ENCODE measurements around the gene CKAP5.

The CKAP5 gene

DNA sequence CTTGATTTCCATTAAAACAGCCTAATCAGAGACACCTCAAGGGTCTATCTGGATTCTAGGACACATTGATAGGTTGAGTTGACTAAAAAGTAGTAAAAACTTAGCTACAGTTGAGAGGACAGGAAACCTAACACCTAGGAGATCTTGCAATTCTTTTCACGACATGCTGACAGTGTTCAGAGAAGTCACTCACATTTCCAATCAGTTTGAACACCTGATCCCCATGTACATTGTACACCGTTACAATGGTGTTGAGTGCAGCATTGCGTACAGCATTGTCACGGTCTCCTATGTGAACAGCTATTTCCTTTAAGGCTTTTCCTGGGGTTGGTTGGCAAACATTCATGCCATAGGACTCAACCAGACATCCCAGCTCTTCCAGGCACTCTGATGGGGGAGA lies 84.3 kb downstream of the CKAP5 start:
- Histone ChIP-seq H3K4me1 (ENCODE audit: control insufficient read depth, insufficient read depth, low read length) (no peaks in the 10 kb centered on the region), H3K27ac (ENCODE audit: extremely low read depth, low read depth, low read length) (no peak overlapping the region), H3K9me3 (ENCODE audit: control insufficient read depth, insufficient read depth, low read depth, low read length) (no peaks in the 10 kb centered on the region), H3K36me3 (ENCODE audit: control insufficient read depth in 2 of 2, insufficient read depth in 1 of 2, low read length in 2 of 2) (peaks cover 51 to 93% of the 10 kb centered on the region in 2 experiments), H3K4me3 (ENCODE audit: low read depth, low read length) (no peak overlapping the region)
- ChIA-PET CTCF (interaction anchor here (0.6 kb wide), 1 partner anchor 538 kb away, joined by 3 read pairs; no protein-coding TSS in a partner anchor), POLR2A (no interaction called here)
- TF ChIP-seq ZNF23 (tag by site-specific recombination; IDR thresholded peaks at IDR 0.05; ENCODE audit: borderline replicate concordance) = no peak
- no peak for TF ChIP-seq KLF16 (tag by site-specific recombination; IDR thresholded peaks at IDR 0.05)
- TF ChIP-seq, protein P1, sequence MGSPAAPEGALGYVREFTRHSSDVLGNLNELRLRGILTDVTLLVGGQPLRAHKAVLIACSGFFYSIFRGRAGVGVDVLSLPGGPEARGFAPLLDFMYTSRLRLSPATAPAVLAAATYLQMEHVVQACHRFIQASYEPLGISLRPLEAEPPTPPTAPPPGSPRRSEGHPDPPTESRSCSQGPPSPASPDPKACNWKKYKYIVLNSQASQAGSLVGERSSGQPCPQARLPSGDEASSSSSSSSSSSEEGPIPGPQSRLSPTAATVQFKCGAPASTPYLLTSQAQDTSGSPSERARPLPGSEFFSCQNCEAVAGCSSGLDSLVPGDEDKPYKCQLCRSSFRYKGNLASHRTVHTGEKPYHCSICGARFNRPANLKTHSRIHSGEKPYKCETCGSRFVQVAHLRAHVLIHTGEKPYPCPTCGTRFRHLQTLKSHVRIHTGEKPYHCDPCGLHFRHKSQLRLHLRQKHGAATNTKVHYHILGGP (tag by site-specific recombination; IDR thresholded peaks at IDR 0.05) = no peak
- TF ChIP-seq ZNF311 (tag by site-specific recombination; IDR thresholded peaks at IDR 0.05; ENCODE audit: borderline replicate concordance) = no peak
- TF ChIP-seq, protein P2, sequence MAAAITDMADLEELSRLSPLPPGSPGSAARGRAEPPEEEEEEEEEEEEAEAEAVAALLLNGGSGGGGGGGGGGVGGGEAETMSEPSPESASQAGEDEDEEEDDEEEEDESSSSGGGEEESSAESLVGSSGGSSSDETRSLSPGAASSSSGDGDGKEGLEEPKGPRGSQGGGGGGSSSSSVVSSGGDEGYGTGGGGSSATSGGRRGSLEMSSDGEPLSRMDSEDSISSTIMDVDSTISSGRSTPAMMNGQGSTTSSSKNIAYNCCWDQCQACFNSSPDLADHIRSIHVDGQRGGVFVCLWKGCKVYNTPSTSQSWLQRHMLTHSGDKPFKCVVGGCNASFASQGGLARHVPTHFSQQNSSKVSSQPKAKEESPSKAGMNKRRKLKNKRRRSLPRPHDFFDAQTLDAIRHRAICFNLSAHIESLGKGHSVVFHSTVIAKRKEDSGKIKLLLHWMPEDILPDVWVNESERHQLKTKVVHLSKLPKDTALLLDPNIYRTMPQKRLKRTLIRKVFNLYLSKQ (tag by site-specific recombination; IDR thresholded peaks at IDR 0.05; ENCODE audit: borderline replicate concordance) = no peak

- Histone ChIP-seq H3K9me3 (ENCODE audit: control insufficient read depth, insufficient read depth, low read depth, low read length) (no peaks in the 10 kb centered on the region), H3K4me3 (ENCODE audit: low read depth, low read length) (no peak overlapping the region), H3K27ac (ENCODE audit: extremely low read depth, low read depth, low read length) (no peak overlapping the region), H3K36me3 (ENCODE audit: control insufficient read depth in 2 of 2, insufficient read depth in 1 of 2, low read length in 2 of 2) (peaks cover 55 to 93% of the 10 kb centered on the region in 2 experiments), H3K4me1 (ENCODE audit: control insufficient read depth, insufficient read depth, low read length) (no peaks in the 10 kb centered on the region)
- CTCF ChIA-PET = no interaction called here
- TF ChIP-seq KLF1 (tag by site-specific recombination; IDR thresholded peaks at IDR 0.05) (no peak), ZNF214 (tag by site-specific recombination; IDR thresholded peaks at IDR 0.05; ENCODE audit: borderline replicate concordance) (no peak), ZNF549 (tag by site-specific recombination; IDR thresholded peaks at IDR 0.05) (no peak), REPIN1 (tag by site-specific recombination; IDR thresholded peaks at IDR 0.05; ENCODE audit: low read depth) (no peak), ZSCAN16 (tag by site-specific recombination; IDR thresholded peaks at IDR 0.05) (no peak), SP3 (tag by site-specific recombination; IDR thresholded peaks at IDR 0.05) (no peak)
- POLR2A ChIA-PET = no interaction called here
Measured at GRCh38 chr11:46760429-46761128, 85.5 kb downstream of the CKAP5 start.

DNA sequence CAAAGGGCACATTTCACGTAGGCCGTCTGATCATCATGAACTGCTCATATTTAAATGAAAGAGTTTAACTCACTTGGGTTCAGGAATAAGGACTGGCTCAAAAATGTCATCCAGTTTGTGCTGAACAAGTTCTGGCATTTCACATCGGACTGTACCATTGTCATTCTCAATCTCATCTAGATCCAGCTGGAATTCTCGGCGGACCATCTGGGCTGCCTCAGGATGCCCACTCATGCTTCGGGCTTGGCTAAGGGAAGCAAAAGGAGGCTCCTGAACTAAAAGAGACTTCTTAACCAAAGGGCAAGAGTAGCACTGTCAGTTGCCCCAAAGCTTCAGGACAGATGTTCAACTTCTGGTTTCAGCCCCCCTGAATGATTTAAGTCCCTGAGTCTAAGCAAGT lies 86.9 kb downstream of the CKAP5 start:
- ChIA-PET POLR2A (no interaction called here), CTCF (no interaction called here)
- no peaks in the 10 kb centered on the region for H3K4me1 ChIP-seq (ENCODE audit: control insufficient read depth, insufficient read depth, low read length)
- no peaks in the 10 kb centered on the region for H3K9me3 ChIP-seq (ENCODE audit: control insufficient read depth, insufficient read depth, low read depth, low read length)
- no peak overlapping the region for H3K4me3 ChIP-seq (ENCODE audit: low read depth, low read length)
- no peak overlapping the region for H3K27ac ChIP-seq (ENCODE audit: extremely low read depth, low read depth, low read length)
- TF ChIP-seq, protein P3, sequence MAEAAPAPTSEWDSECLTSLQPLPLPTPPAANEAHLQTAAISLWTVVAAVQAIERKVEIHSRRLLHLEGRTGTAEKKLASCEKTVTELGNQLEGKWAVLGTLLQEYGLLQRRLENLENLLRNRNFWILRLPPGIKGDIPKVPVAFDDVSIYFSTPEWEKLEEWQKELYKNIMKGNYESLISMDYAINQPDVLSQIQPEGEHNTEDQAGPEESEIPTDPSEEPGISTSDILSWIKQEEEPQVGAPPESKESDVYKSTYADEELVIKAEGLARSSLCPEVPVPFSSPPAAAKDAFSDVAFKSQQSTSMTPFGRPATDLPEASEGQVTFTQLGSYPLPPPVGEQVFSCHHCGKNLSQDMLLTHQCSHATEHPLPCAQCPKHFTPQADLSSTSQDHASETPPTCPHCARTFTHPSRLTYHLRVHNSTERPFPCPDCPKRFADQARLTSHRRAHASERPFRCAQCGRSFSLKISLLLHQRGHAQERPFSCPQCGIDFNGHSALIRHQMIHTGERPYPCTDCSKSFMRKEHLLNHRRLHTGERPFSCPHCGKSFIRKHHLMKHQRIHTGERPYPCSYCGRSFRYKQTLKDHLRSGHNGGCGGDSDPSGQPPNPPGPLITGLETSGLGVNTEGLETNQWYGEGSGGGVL (tag by site-specific recombination; IDR thresholded peaks at IDR 0.05) = no peak
- TF ChIP-seq ZNF548 (tag by site-specific recombination; IDR thresholded peaks at IDR 0.05) (no peak), ZNF664 (tag by site-specific recombination; IDR thresholded peaks at IDR 0.05) (no peak), ZNF174 (tag by site-specific recombination; IDR thresholded peaks at IDR 0.05) (no peak), ZNF707 (tag by site-specific recombination; IDR thresholded peaks at IDR 0.05) (no peak), TCF7L2 (IDR thresholded peaks at IDR 0.05; ENCODE audit: borderline replicate concordance, low read depth, low read length) (no peak), YY2 (tag by site-specific recombination; IDR thresholded peaks at IDR 0.05) (no peak)
- peaks cover 59 to 96% of the 10 kb centered on the region in 2 experiments for H3K36me3 ChIP-seq (ENCODE audit: control insufficient read depth in 2 of 2, insufficient read depth in 1 of 2, low read length in 2 of 2)

Data from HEK293 (cell line).